PC-3 (cell line): ENCODE results near the gene CDIP1. TPM values are rescaled to one million over a fixed set of nuclear protein-coding genes. Genes with fewer than 3 reads are reported as not detected.

ENCODE experiments used
- ATAC-seq: fragments of 200-7000 bp; cut with Tn5 transposase; 2 replicates; pipeline ENCODE4 v1.9.1; 2020; ENCODE audit warnings: mild to moderate bottlenecking, moderate library complexity
- BruUV-seq: library from RNA; stranded (reverse); fragments of 400-500 nt; replicated peaks from 2 replicates; lab custom pipeline; 2021; lab: Mats Ljungman, UMichigan
- CTCF ChIA-PET: fragments of 300-600 bp; sonication (Branson Sonifier 250); formaldehyde crosslinking; loops from one replicate; lab custom pipeline; 2022; ENCODE audit warnings: antibody characterized with exemption; lab: Charles Lee
- POLR2A ChIA-PET: fragments of 300-600 bp; sonication (Branson Sonifier 250); formaldehyde crosslinking; loops from one replicate; lab custom pipeline; 2022; ENCODE audit warnings: antibody characterized with exemption; ENCODE audit not compliant: unreplicated experiment; lab: Charles Lee
- DNase-seq: peaks from one replicate; pipeline ENCODE4 v3.0.0-alpha.2; 2015
- H2AFZ ChIP-seq: fragments of 300-600 bp; sonication (generic); 2 replicates; pipeline ENCODE4 v1.6.0; 2016; ENCODE audit warnings: antibody characterized with exemption, low read length
- H3F3A ChIP-seq: fragments of 300-600 bp; sonication (generic); one replicate; pipeline ENCODE4 v1.6.0; 2017; ENCODE audit warnings: antibody characterized with exemption, low read length, control low read depth, mild to moderate bottlenecking; ENCODE audit not compliant: unreplicated experiment
- H3K27ac ChIP-seq: fragments of 300-600 bp; sonication (generic); 2 replicates; pipeline ENCODE4 v1.5.1; 2016; ENCODE audit warnings: mild to moderate bottlenecking, low read length
- H3K27me3 ChIP-seq: fragments of 300-600 bp; sonication (generic); 2 replicates; pipeline ENCODE4 v1.6.1; 2016; ENCODE audit warnings: low read length, mixed read lengths
- H3K36me3 ChIP-seq: fragments of 300-600 bp; sonication (generic); 2 replicates; pipeline ENCODE4 v1.6.1; 2016; ENCODE audit warnings: low read depth, mixed run types, low read length, mixed read lengths
- H3K4me1 ChIP-seq: fragments of 300-600 bp; sonication (generic); 2 replicates; pipeline ENCODE4 v1.5.1; 2016; ENCODE audit warnings: low read length; ENCODE audit not compliant: insufficient read depth
- H3K4me2 ChIP-seq: fragments of 300-600 bp; sonication (generic); 2 replicates; pipeline ENCODE4 v1.6.0; 2016; ENCODE audit warnings: low read length
- H3K4me3 ChIP-seq: fragments of 300-600 bp; sonication (generic); 2 replicates; pipeline ENCODE4 v1.5.1; 2016; ENCODE audit warnings: mild to moderate bottlenecking, low read length, mixed read lengths
- H3K79me2 ChIP-seq: fragments of 300-600 bp; sonication (generic); 2 replicates; pipeline ENCODE4 v1.6.1; 2017; ENCODE audit warnings: low read length, mixed read lengths
- H3K9ac ChIP-seq: fragments of 300-600 bp; sonication (generic); 2 replicates; pipeline ENCODE4 v1.6.0; 2016; ENCODE audit warnings: mild to moderate bottlenecking, low read length
- H3K9me2 ChIP-seq: fragments of 300-600 bp; sonication (generic); replicated peaks from 2 replicates; pipeline ENCODE4 v1.6.1; 2016; ENCODE audit warnings: mixed run types, low read length, mixed read lengths
- H3K9me3 ChIP-seq: fragments of 300-600 bp; sonication (generic); 2 replicates; pipeline ENCODE4 v1.6.1; 2016; ENCODE audit warnings: low read length, mixed read lengths
- H4K20me1 ChIP-seq: fragments of 300-600 bp; sonication (generic); 2 replicates; pipeline ENCODE4 v1.6.1; 2016; ENCODE audit warnings: low read length, mixed read lengths
- EZH2 ChIP-seq: fragments of 300-600 bp; sonication (generic); IDR thresholded peaks from one replicate; pipeline ENCODE4 v1.6.1; 2017; ENCODE audit warnings: antibody characterized with exemption, mild to moderate bottlenecking, low read length; ENCODE audit not compliant: unreplicated experiment
- EZH2phosphoT487 ChIP-seq: fragments of 300-600 bp; sonication (generic); IDR thresholded peaks from 2 replicates; pipeline ENCODE4 v1.6.1; 2018; ENCODE audit warnings: mild to moderate bottlenecking, antibody characterized with exemption, low read length, borderline replicate concordance
- intact Hi-C: fragments of 100-400 bp; cut with micrococcal nuclease; formaldehyde crosslinking; loops from 2 replicates; pipeline ENCODE4 v1.9.0; 2023
- total RNA-seq: library from RNA; depleted of rRNA; stranded (reverse); fragments of >200 nt; gene quantifications from 2 replicates; pipeline ENCODE4 v1.2.3, GENCODE V29; 2014
- TF ChIP-seq, protein P1 (sequence below): fragments of 300-600 bp; sonication (generic); conservative IDR thresholded peaks from 2 replicates; pipeline ENCODE4 v1.5.1; 2017; ENCODE audit warnings: antibody characterized with exemption, low read depth, mild to moderate bottlenecking, low read length

Gene CDIP1
- total RNA-seq, 1 experiment from 2014 or later, result 8.7 TPM

DNA sequence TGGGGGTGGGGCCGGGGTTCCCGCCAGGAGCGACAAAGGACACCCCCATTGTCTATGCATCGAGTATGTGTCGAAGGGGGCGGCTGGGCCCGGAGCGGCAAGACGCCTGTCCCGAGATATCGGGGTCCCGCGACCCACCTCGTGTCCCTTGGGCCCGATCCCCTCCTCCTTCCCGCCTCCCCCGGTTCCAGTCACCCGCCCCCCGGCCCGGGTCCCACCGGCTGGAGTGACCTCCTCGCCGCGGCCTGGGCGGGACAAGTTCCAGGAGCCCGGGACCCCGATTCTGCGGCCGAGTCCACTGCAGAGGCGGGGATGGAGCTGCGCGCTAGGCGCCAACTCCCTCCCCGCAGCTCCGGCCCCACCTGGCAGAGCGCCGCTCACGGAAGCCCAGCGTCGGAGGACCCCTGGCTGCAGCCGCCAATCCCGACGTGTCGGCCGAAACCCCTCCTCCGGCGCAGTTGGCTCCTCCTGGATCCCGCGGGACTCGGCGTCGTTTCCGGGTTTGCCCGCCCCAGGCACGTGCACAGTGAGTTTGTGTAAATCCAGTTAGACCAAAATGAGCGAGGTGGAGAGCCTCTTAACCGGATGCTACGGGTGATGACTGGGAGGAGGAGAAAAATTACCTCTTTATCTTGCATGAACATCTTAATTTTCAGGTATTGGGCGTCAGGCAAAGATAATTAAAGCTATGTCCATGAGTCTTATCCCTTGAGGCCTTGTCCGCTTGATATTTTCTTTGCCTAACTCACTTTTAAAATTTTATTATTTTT lies 64.2 kb downstream of the CDIP1 start, which contains the start of gene NMRAL1:
Gene NMRAL1, minus strand, starts transcription at position 434 of the 770 bp plus-strand sequence. CDS start 493 bp downstream, outside the sequence.
- Histone ChIP-seq H3K9me2 (no peaks in the 10 kb centered on the region), H3K9ac (peak within 1 kb of the TSS; percentile 92), H2AFZ (peak within 1 kb of the TSS; percentile 86), H3K4me3 (peak within 1 kb of the TSS; percentile 88), H3F3A (no peaks in the 10 kb centered on the region), H3K9me3 (no peaks in the 10 kb centered on the region), H4K20me1 (no peaks in the 10 kb centered on the region), H3K27ac (peak within 1 kb of the TSS; percentile 47), H3K79me2 (peaks cover 53% of the 10 kb centered on the region), H3K4me2 (peak within 1 kb of the TSS; percentile 96), H3K4me1 (peaks cover 27% of the 10 kb centered on the region), H3K27me3 (no peaks in the 10 kb centered on the region), H3K36me3 (no peaks in the 10 kb centered on the region)
- intact Hi-C loops, result no loop called here
- POLR2A ChIA-PET, result interaction anchor here (1.3 kb wide), 1 partner anchor 10 kb away, joined by 12 read pairs; no protein-coding TSS in a partner anchor
- CTCF ChIA-PET, result interaction anchor here (0.7 kb wide), 1 partner anchor 157 kb away, joined by 3 read pairs; no protein-coding TSS in a partner anchor
- ATAC-seq (peak; percentile 66), DNase-seq (peak; percentile 91)
- TSS peak; percentile 49 for BruUV-seq
- TF ChIP-seq EZH2 (no peak), EZH2phosphoT487 (no peak)
- TF ChIP-seq, protein P1, sequence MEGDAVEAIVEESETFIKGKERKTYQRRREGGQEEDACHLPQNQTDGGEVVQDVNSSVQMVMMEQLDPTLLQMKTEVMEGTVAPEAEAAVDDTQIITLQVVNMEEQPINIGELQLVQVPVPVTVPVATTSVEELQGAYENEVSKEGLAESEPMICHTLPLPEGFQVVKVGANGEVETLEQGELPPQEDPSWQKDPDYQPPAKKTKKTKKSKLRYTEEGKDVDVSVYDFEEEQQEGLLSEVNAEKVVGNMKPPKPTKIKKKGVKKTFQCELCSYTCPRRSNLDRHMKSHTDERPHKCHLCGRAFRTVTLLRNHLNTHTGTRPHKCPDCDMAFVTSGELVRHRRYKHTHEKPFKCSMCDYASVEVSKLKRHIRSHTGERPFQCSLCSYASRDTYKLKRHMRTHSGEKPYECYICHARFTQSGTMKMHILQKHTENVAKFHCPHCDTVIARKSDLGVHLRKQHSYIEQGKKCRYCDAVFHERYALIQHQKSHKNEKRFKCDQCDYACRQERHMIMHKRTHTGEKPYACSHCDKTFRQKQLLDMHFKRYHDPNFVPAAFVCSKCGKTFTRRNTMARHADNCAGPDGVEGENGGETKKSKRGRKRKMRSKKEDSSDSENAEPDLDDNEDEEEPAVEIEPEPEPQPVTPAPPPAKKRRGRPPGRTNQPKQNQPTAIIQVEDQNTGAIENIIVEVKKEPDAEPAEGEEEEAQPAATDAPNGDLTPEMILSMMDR, result no peak

DNA sequence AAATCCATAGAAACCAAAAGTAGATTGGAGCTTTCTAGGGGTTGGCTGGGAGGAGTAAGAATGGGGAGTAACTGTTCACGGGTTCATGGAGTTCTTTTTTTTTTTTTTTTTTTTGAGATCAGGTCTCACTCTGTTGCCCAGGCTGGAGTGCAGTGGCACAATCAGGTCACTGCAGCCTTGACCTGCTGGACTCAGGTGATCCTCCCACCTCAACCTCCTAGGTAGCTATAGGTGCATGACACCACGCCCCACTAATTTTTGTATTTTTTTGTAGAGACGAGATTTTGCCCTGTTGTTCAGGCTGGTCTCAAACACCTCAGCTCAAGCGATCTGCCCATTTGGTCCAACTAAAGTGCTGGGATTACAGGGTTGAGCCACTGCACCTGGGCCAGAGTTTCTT lies 65.7 kb downstream of the CDIP1 start:
- no peaks in the 10 kb centered on the region for H3K9me2 ChIP-seq
- POLR2A ChIA-PET, result no interaction called here
- H3K79me2 ChIP-seq, result peaks cover 38% of the 10 kb centered on the region
- no peaks in the 10 kb centered on the region for H3K27me3 ChIP-seq
- peaks cover 22% of the 10 kb centered on the region for H3K4me1 ChIP-seq
- no peaks in the 10 kb centered on the region for H4K20me1 ChIP-seq
- H3K4me3 ChIP-seq, result no peak overlapping the region
- intact Hi-C loops, result no loop called here
- H3K9me3 ChIP-seq, result no peaks in the 10 kb centered on the region
- H3K27ac ChIP-seq, result no peak overlapping the region
- H3K9ac ChIP-seq, result no peak overlapping the region
- BruUV-seq, result no TSS peak
- DNase-seq (no peak), ATAC-seq (no peak)
- peak overlapping the region; percentile 96; the same call in 1 of the 2 replicates for H3K4me2 ChIP-seq
- TF ChIP-seq, protein P1, result no peak
- no peak for TF ChIP-seq EZH2phosphoT487
- no peak for TF ChIP-seq EZH2
- H3F3A ChIP-seq, result no peaks in the 10 kb centered on the region
- no peaks in the 10 kb centered on the region for H3K36me3 ChIP-seq
- no peak overlapping the region for H2AFZ ChIP-seq
- CTCF ChIA-PET, result no interaction called here

DNA sequence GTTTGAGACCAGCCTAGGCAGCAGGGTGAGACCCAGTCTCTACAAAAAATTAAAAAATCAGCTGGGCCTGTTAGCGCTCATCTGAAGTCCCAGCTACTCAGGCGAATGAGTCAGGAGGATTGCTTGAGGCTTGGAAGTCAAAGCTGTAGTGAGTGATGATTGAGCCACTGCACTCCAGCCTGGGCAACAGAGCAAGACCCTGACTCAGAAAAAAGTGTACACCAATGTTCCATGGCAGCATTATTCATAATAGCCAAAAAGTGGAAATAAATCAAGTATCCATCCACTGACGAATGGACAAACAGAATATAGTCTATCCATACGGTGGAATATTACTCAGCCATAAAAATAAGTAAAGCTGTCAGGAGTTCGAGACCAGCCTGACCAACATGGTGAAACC lies 66.7 kb downstream of the CDIP1 start:
- no peak overlapping the region for H3K4me3 ChIP-seq
- no peaks in the 10 kb centered on the region for H3K9me2 ChIP-seq
- H2AFZ ChIP-seq, result no peak overlapping the region
- TF ChIP-seq EZH2 (no peak), EZH2phosphoT487 (no peak)
- TF ChIP-seq, protein P1, result no peak
- no peaks in the 10 kb centered on the region for H3K36me3 ChIP-seq
- no peak overlapping the region for H3K27ac ChIP-seq
- H4K20me1 ChIP-seq, result no peaks in the 10 kb centered on the region
- intact Hi-C loops, result no loop called here
- no TSS peak for BruUV-seq
- peaks cover 17% of the 10 kb centered on the region; the same call in 1 of the 2 replicates for H3K4me1 ChIP-seq
- no peak overlapping the region for H3K9ac ChIP-seq
- DNase-seq (no peak), ATAC-seq (no peak)
- CTCF ChIA-PET, result no interaction called here
- no peak overlapping the region for H3K4me2 ChIP-seq
- H3F3A ChIP-seq, result no peaks in the 10 kb centered on the region
- H3K79me2 ChIP-seq, result peaks cover 28% of the 10 kb centered on the region
- POLR2A ChIA-PET, result no interaction called here
- no peaks in the 10 kb centered on the region for H3K9me3 ChIP-seq
- H3K27me3 ChIP-seq, result no peaks in the 10 kb centered on the region
